GM12878 (cell line): Measurements from ENCODE around the gene MGLL. TPM values are rescaled to one million over a fixed set of nuclear protein-coding genes. Genes with fewer than 3 reads are reported as not detected.

Source experiments
- ATAC-seq: fragments of 200-7000 bp; cut with Tn5 transposase; 3 replicates; pipeline ENCODE4 v1.9.1; 2020; ENCODE audit warnings: mild to moderate bottlenecking, moderate library complexity
- BruUV-seq: library from RNA; stranded (reverse); fragments of 400-500 nt; replicated peaks from 2 replicates; lab custom pipeline; 2021; lab: Mats Ljungman, UMichigan
- CTCF ChIA-PET: fragments of 300-600 bp; sonication (Branson Sonifier 250); formaldehyde crosslinking; extraction: SDS; loops from one replicate; lab custom pipeline; 2021; ENCODE audit warnings: inconsistent platforms; lab: Yijun Ruan, JAX
- POLR2A ChIA-PET: fragments of 350-600 bp; formaldehyde crosslinking; extraction: SDS; loops from one replicate; lab custom pipeline; 2021; ENCODE audit warnings: inconsistent platforms; lab: Charles Lee
- RAD21 ChIA-PET: fragments of 300-600 bp; sonication (Branson Sonifier 250); formaldehyde crosslinking; loops from one replicate; lab custom pipeline; 2023; ENCODE audit warnings: antibody characterized with exemption; ENCODE audit not compliant: unreplicated experiment; lab: Charles Lee
- SMC1A ChIA-PET: fragments of 300-600 bp; sonication (Branson Sonifier 250); formaldehyde crosslinking; loops from one replicate; lab custom pipeline; 2023; ENCODE audit not compliant: unreplicated experiment, uncharacterized antibody; lab: Charles Lee
- DNase-seq: peaks from one replicate; pipeline ENCODE4 v3.0.0-alpha.2; 2011; ENCODE audit warnings: low read depth, low spot score
- FAIRE-seq: peaks from 3 replicates; lab custom pipeline; 2011; peaks lifted over from hg19 to GRCh38; lab: Jason Lieb, UNC
- H2AFZ ChIP-seq: 2 replicates; pipeline ENCODE4 v1.6.0; 2011; ENCODE audit warnings: low read depth, low read length, control low read depth; ENCODE audit not compliant: control insufficient read depth
- H3K27ac ChIP-seq: 2 replicates; pipeline ENCODE4 v1.5.1; 2011; ENCODE audit warnings: control low read depth; ENCODE audit not compliant: control insufficient read depth, insufficient read depth
- H3K27me3 ChIP-seq, 2 experiments: replicated peaks in 1 of 2; 2 replicates each; pipeline versions ENCODE4 v1.6.0 to v1.6.1; 2011; ENCODE audit warnings: low read length in 1 of 2; ENCODE audit not compliant: control insufficient read depth in 2 of 2, insufficient read depth in 2 of 2
- H3K36me3 ChIP-seq, 2 experiments: 2 replicates each; pipeline ENCODE4 v1.5.1; 2011; ENCODE audit warnings: low read length in 1 of 2; ENCODE audit not compliant: control insufficient read depth in 2 of 2, insufficient read depth in 2 of 2
- H3K4me1 ChIP-seq: 2 replicates; pipeline ENCODE4 v1.6.1; 2011; ENCODE audit warnings: mild to moderate bottlenecking, low read length, moderate library complexity, mixed read lengths; ENCODE audit not compliant: control insufficient read depth, insufficient read depth
- H3K4me2 ChIP-seq: 2 replicates; pipeline ENCODE4 v1.6.0; 2011; ENCODE audit warnings: control low read depth; ENCODE audit not compliant: control insufficient read depth, insufficient read depth
- H3K4me3 ChIP-seq: fragments of 200-600 bp; sonication (generic); 2 replicates; pipeline ENCODE4 v1.5.1; 2016
- H3K79me2 ChIP-seq: 2 replicates; pipeline ENCODE4 v1.6.0; 2011; ENCODE audit warnings: low read length; ENCODE audit not compliant: control insufficient read depth, insufficient read depth
- H3K9ac ChIP-seq: 2 replicates; pipeline ENCODE4 v1.8.0; 2011; ENCODE audit warnings: low read length, control low read depth, mixed read lengths; ENCODE audit not compliant: control insufficient read depth, insufficient read depth
- H3K9me3 ChIP-seq: replicated peaks from 3 replicates; pipeline ENCODE4 v1.5.1; 2011; ENCODE audit warnings: mild to moderate bottlenecking, low read length; ENCODE audit not compliant: control insufficient read depth, insufficient read depth
- H4K20me1 ChIP-seq: 2 replicates; pipeline ENCODE4 v1.6.0; 2011; ENCODE audit not compliant: control insufficient read depth, insufficient read depth
- REST ChIP-seq: IDR thresholded peaks from 2 replicates; pipeline ENCODE4 v1.6.1; 2012; ENCODE audit warnings: mild to moderate bottlenecking, low read depth, low read length
- SPI1 ChIP-seq: IDR thresholded peaks from 2 replicates; pipeline ENCODE4 v1.6.1; 2011; ENCODE audit warnings: low read depth, mild to moderate bottlenecking, low read length, moderate library complexity, borderline replicate concordance; ENCODE audit not compliant: insufficient read depth
- SUZ12 ChIP-seq: fragments of 200-600 bp; sonication (generic); IDR thresholded peaks from one replicate; pipeline ENCODE4 v1.6.1; 2018; ENCODE audit warnings: antibody characterized with exemption, mild to moderate bottlenecking; ENCODE audit not compliant: unreplicated experiment
- WGBS: methylation state at CpG from one replicate; pipeline ENCODE4 v1.1.6; 2016; ENCODE audit warnings: low lambda C conversion rate; ENCODE audit not compliant: insufficient replicate concordance, insufficient coverage; ENCODE audit errors: missing lambda C conversion rate; 5-methylcytosine and 5-hydroxymethylcytosine counted together
- in situ Hi-C: fragments of 300-500 bp; cut with MboI; formaldehyde crosslinking; loops from 9 replicates; pipeline ENCODE4 v1.14.3; 2018; ENCODE audit warnings: mixed read lengths
- intact Hi-C: fragments of 100-400 bp; cut with micrococcal nuclease; formaldehyde crosslinking; loops from one replicate; pipeline ENCODE4 v1.14.2; 2022; ENCODE audit not compliant: unreplicated experiment
- polyA plus RNA-seq, 11 experiments: library from polyadenylated mRNA; depleted of rRNA in 4 of 11; unstranded in 6 of 11; stranded (reverse) in 5 of 11; fragments of >200 nt; fragmentation: Nextera tagmentation in 4 of 11; fragmentation: Illumina TruSeq in 1 of 11; extraction: Ambion mirVana in 4 of 11; extraction: Trizol in 1 of 11; gene quantifications; 1 replicate in 1 of 11; 2 replicates in 10 of 11; pipeline versions ENCODE4 v1.2.1 to v1.2.3, GENCODE V29; 2011 to 2016; ENCODE audit warnings: inconsistent platforms in 2 of 11, missing spikeins in 2 of 11, low read depth in 1 of 11
- total RNA-seq, 4 experiments: library from RNA; depleted of rRNA in 3 of 4; stranded (reverse); fragments of >200 nt in 3 of 4; fragmentation: Illumina TruSeq in 1 of 4; extraction: Trizol in 1 of 4; gene quantifications; 2 replicates each; pipeline versions ENCODE4 v1.2.1 to v1.2.3, GENCODE V29; 2013 to 2021

MGLL gene
- total and polyA plus RNA-seq, 10 of the 15 experiments (the other 5 are each of a cell fraction or from before 2014, with no cell fraction given), result 44.9 to 177 (median 72.9) TPM

GRCh38 chr3:127796045-127796830, 26.1 kb downstream of the MGLL start:
- Histone ChIP-seq H3K4me1 (peaks cover 9% of the 10 kb centered on the region), H3K27me3 (no peaks in the 10 kb centered on the region), H3K4me2 (no peak overlapping the region), H3K79me2 (peaks cover 3% of the 10 kb centered on the region; the same call in 1 of the 2 replicates), H2AFZ (no peak overlapping the region), H3K4me3 (no peak overlapping the region), H4K20me1 (no peaks in the 10 kb centered on the region), H3K36me3 (peaks cover 4 to 7% of the 10 kb centered on the region in 2 experiments), H3K9me3 (no peaks in the 10 kb centered on the region), H3K9ac (no peak overlapping the region), H3K27ac (no peak overlapping the region)
- DNase-seq, result no peak
- intact Hi-C loops (no loop called here), in situ Hi-C loops (no loop called here)
- ChIA-PET CTCF (no interaction called here), POLR2A (no interaction called here), SMC1A (no interaction called here), RAD21 (no interaction called here)
- ATAC-seq, result no peak
- no peak for TF ChIP-seq SUZ12
- peak; percentile 81; the same call in 1 of the 2 replicates for TF ChIP-seq SPI1
- peak; percentile 45; the same call in 1 of the 2 replicates for TF ChIP-seq REST
- no TSS peak for BruUV-seq
- no peak for FAIRE-seq
- 84% methylated on average over 7 of the region's 7 CpGs for WGBS
